PFSK-1 (cell line): ENCODE measurements around the gene OCIAD2.

ENCODE experiments used
- FOXP2 ChIP-seq: optimal IDR thresholded peaks from 2 replicates; pipeline ENCODE3; 2011; ENCODE audit warnings: borderline replicate concordance, control low read depth, inconsistent platforms; ENCODE audit not compliant: insufficient read depth; ENCODE audit errors: extremely low read length, extremely low read depth
- POLR2AphosphoS5 ChIP-seq: IDR thresholded peaks from 2 replicates; pipeline ENCODE4 v1.6.1; 2012; ENCODE audit warnings: low read depth, mild to moderate bottlenecking, control low read depth, low read length, moderate library complexity
- SIN3A ChIP-seq: IDR thresholded peaks from 2 replicates; pipeline ENCODE4 v1.6.1; 2012; ENCODE audit warnings: mild to moderate bottlenecking, low read length, moderate library complexity, borderline replicate concordance; ENCODE audit not compliant: insufficient read depth
- TAF1 ChIP-seq: IDR thresholded peaks from 2 replicates; pipeline ENCODE4 v1.6.1; 2012; ENCODE audit warnings: low read length, control low read depth, borderline replicate concordance; ENCODE audit not compliant: insufficient read depth
- TF ChIP-seq, protein P1 (sequence below), 2 experiments: IDR thresholded peaks; 2 replicates each; pipeline versions ENCODE4 v1.6.1 to v1.8.0; 2011 to 2012; ENCODE audit warnings: low read depth in 2 of 2, low read length in 2 of 2, control low read depth in 1 of 2, inconsistent platforms in 1 of 2, mild to moderate bottlenecking in 1 of 2, moderate library complexity in 1 of 2; ENCODE audit not compliant: insufficient read depth in 1 of 2

The OCIAD2 gene

GRCh38 chr4:48904541-48905142 is 1.9 kb downstream of the OCIAD2 start:
- TF ChIP-seq SIN3A (no peak), TAF1 (no peak), FOXP2 (no peak), POLR2AphosphoS5 (no peak)
- TF ChIP-seq, protein P1, sequence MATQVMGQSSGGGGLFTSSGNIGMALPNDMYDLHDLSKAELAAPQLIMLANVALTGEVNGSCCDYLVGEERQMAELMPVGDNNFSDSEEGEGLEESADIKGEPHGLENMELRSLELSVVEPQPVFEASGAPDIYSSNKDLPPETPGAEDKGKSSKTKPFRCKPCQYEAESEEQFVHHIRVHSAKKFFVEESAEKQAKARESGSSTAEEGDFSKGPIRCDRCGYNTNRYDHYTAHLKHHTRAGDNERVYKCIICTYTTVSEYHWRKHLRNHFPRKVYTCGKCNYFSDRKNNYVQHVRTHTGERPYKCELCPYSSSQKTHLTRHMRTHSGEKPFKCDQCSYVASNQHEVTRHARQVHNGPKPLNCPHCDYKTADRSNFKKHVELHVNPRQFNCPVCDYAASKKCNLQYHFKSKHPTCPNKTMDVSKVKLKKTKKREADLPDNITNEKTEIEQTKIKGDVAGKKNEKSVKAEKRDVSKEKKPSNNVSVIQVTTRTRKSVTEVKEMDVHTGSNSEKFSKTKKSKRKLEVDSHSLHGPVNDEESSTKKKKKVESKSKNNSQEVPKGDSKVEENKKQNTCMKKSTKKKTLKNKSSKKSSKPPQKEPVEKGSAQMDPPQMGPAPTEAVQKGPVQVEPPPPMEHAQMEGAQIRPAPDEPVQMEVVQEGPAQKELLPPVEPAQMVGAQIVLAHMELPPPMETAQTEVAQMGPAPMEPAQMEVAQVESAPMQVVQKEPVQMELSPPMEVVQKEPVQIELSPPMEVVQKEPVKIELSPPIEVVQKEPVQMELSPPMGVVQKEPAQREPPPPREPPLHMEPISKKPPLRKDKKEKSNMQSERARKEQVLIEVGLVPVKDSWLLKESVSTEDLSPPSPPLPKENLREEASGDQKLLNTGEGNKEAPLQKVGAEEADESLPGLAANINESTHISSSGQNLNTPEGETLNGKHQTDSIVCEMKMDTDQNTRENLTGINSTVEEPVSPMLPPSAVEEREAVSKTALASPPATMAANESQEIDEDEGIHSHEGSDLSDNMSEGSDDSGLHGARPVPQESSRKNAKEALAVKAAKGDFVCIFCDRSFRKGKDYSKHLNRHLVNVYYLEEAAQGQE (IDR thresholded peaks at IDR 0.05; ENCODE audit: insufficient read depth in 1 of 2, low read depth in 2 of 2, low read length in 2 of 2): no peak

DNA sequence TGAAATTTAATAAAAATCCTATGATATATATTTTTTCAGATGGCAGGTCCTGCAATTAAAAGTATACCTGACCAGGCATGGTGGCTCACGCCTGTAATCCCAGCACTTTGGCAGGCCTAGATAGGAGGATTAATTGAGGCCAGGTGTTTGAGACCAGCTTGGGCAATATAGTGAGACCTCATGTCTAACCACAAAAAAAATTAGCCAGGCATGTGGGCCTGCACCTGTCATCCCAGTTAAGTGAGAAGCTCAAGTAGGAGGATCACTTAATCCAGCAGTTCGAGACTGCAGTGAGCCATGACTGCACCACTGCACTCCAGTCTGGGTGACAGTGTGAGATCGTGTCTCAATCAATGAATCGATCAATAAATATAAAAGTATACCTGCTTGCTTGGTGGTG is 2.5 kb downstream of the OCIAD2 start:
- TF ChIP-seq SIN3A (no peak), FOXP2 (no peak), POLR2AphosphoS5 (no peak), TAF1 (no peak)
- TF ChIP-seq, protein P1 (IDR thresholded peaks at IDR 0.05; ENCODE audit: insufficient read depth in 1 of 2, low read depth in 2 of 2, low read length in 2 of 2): no peak

DNA sequence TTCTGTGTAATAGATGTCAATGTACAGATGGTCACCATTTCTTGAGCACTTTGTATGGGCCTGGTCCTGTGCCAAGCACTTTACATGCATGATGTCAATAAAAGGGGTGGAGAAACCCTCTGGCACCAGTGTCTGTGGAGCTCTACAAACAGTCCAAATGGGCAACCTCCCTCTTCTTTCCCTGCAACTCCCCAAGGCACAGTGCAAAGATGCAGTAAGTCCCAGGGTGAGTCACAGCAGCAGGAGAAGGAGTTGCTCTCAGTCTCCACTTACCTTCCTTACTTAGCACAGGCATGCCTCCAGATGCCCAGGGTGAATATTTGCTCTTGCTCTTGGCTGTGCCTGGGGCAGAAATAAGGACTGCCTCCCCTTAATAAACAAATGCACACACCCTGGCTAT is 4.3 kb downstream of the OCIAD2 start:
- TF ChIP-seq POLR2AphosphoS5 (no peak), TAF1 (no peak), SIN3A (no peak), FOXP2 (no peak)
- TF ChIP-seq, protein P1 (IDR thresholded peaks at IDR 0.05; ENCODE audit: insufficient read depth in 1 of 2, low read depth in 2 of 2, low read length in 2 of 2): no peak

DNA sequence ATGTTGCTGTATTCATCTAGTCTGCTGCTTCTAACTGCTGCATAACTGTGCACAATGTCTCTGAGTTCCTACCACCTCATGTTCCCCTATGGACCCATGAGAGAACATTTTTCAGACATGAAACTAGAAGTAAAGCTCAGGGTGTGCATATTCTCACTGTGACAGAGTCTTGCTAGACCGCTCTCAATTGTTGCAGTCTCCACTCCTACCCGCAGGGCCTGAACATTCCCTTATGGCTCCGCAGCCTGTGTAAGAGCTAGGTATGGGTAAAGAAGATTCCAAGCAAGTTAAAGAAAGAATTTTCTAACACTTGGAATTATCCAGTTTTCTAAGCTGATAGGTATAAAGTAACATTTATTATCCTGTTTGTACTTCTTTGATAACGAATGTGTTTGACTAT is 5.4 kb downstream of the OCIAD2 start:
- TF ChIP-seq SIN3A (no peak), TAF1 (no peak), FOXP2 (no peak)

DNA sequence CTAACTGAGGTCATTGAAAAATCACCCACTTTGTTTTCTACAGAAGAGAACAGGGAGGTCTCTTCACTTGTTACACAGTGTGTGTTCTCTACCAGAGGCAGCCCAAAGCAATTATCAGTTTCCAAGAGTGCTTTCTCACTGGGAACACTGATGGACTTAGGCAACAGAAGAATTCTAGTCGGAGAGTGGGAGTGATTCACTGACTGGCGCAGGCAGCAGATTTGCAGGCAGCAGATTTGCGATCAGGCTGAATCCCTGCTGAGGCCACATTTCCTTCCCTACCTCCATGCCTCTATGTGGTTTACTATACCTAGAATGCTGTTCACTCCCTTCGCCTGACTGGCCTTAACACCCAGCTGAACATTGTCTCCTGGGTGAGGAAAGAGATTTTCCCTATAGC is 6.6 kb downstream of the OCIAD2 start:
- TF ChIP-seq SIN3A (no peak), TAF1 (no peak), FOXP2 (no peak), POLR2AphosphoS5 (no peak)
- TF ChIP-seq, protein P1 (IDR thresholded peaks at IDR 0.05; ENCODE audit: insufficient read depth in 1 of 2, low read depth in 2 of 2, low read length in 2 of 2): no peak
